Natural killer cell (primary cell): Measurements from ENCODE around the gene SHF. TPM values are rescaled to one million over a fixed set of nuclear protein-coding genes. Genes with fewer than 3 reads are reported as not detected.
"Not testable (repeated sequence)": the region's sequence is repeated elsewhere in the genome, so short reads cannot be mapped to it uniquely, and the experiment has no call there.

Experiments used
- ATAC-seq, 3 donors: fragments of 150-1000 bp in 2 of 3; fragments of 200-7000 bp in 1 of 3; cut with Tn5 transposase; 1 replicate in 1 of 3; 2 replicates in 2 of 3; pipeline ENCODE4 v1.10.0; 2021; ENCODE audit warnings: mild to moderate bottlenecking in 2 of 3, moderate library complexity in 2 of 3
- DNase-seq, 2 donors: peaks; one replicate each; pipeline versions ENCODE4 v3.0.0 to v3.0.0-alpha.2; 2013 to 2021; ENCODE audit warnings: mixed read lengths in 1 of 2
- H3K27ac ChIP-seq: one replicate; pipeline ENCODE4 v1.5.1; 2013; ENCODE audit warnings: mild to moderate bottlenecking, low read length
- H3K27me3 ChIP-seq: one replicate; pipeline ENCODE4 v1.6.1; 2013; ENCODE audit warnings: low read length; ENCODE audit not compliant: control insufficient read depth, insufficient read depth
- H3K36me3 ChIP-seq: one replicate; pipeline ENCODE4 v1.6.1; 2013; ENCODE audit warnings: low read length; ENCODE audit not compliant: control insufficient read depth, insufficient read depth
- H3K4me1 ChIP-seq: one replicate; pipeline ENCODE4 v1.6.1; 2013; ENCODE audit warnings: low read length; ENCODE audit not compliant: control insufficient read depth, insufficient read depth
- H3K4me3 ChIP-seq: one replicate; pipeline ENCODE4 v1.5.1; 2013; ENCODE audit warnings: low read length
- H3K9me3 ChIP-seq: one replicate; pipeline ENCODE4 v1.6.1; 2013; ENCODE audit warnings: low read length; ENCODE audit not compliant: control insufficient read depth, insufficient read depth
- H3K27ac Mint-ChIP-seq, 2 donors: one replicate each; pipeline ENCODE4 v1.8.0; 2022; ENCODE audit warnings: mild to moderate bottlenecking in 2 of 2, mixed read lengths in 2 of 2, moderate library complexity in 1 of 2
- H3K27me3 Mint-ChIP-seq, 2 donors: one replicate each; pipeline ENCODE4 v1.8.0; 2022; ENCODE audit warnings: low read depth in 2 of 2, mixed read lengths in 2 of 2
- H3K36me3 Mint-ChIP-seq: one replicate; pipeline ENCODE4 v1.8.0; 2022; ENCODE audit warnings: mixed read lengths
- H3K4me1 Mint-ChIP-seq, 2 donors: one replicate each; pipeline ENCODE4 v1.8.0; 2022; ENCODE audit warnings: mixed read lengths in 2 of 2
- H3K4me3 Mint-ChIP-seq: one replicate; pipeline ENCODE4 v1.8.0; 2022; ENCODE audit warnings: mild to moderate bottlenecking, moderate library complexity, mixed read lengths
- H3K9me3 Mint-ChIP-seq, 2 donors: one replicate each; pipeline ENCODE4 v1.8.0; 2022; ENCODE audit warnings: mixed read lengths in 2 of 2
- CTCF ChIP-seq: fragments of 200-600 bp; IDR thresholded peaks from one replicate; pipeline ENCODE4 v1.8.0; 2022; ENCODE audit warnings: antibody characterized with exemption
- WGBS: methylation state at CpG from one replicate; pipeline ENCODE4 v1.1.7; 2013; ENCODE audit warnings: missing lambda C conversion rate; ENCODE audit not compliant: insufficient coverage; 5-methylcytosine and 5-hydroxymethylcytosine counted together
- intact Hi-C: fragments of 100-400 bp; cut with micrococcal nuclease; formaldehyde crosslinking; loops from one replicate; pipeline ENCODE4 v1.14.2; 2022
- total RNA-seq, 4 donors: library from RNA; stranded (reverse); fragments of 120-200 nt in 1 of 4; gene quantifications; one replicate each; pipeline versions ENCODE4 v1.2.3 to v1.2.4, GENCODE V29; 2013 to 2022

Gene SHF
- 1 to 10 TPM in 2 of 3 donors, under 1 TPM in 1; 0.94 to 2.4 (median 1.7) TPM for total RNA-seq
- 2.5 TPM for total RNA-seq (2013)

DNA sequence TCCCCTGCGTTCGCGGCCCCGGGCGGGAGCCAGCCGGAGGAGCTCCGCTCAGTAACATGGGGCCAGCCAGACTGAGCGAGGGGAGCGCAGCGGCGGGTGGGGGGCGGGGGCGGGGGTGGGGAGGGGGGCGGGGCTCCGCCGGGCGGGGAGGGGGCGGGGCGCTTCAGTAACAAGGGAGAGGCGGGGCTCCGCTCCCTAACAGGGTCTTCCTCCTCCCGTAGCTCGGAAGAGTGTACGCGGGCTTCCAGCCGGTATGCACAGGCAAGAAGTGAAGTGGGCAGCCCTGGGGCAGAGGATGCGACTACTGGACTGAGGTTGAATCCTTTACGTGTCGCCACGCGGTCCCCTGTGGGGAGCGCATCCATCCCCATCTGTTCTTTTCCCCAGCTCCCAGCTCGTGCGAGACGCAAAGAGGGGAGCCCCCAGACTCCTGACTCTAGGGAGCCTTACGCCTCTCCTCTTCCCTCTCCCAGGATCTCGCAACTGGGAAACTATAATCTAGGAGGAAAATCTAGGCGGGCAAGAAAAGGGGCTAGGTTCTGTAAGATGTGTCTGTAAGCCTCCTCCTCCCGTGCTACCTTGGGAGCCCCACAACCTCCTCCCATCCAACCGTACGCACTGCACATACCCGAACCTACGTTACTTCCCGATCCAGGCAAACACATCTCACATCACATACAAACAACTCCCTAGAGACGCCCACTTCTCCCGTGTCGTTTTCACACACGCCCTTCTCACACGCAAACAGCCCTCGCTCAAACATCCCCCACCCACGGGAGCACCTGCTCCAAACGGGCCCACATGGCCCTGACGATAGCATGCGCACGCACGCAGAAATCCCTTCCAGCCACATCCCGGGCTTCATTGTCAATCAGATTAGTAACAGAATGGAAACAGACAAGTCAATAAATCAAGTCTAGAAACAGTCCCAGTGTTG is at the start of gene SHF:
Gene SHF, minus strand, starts transcription at position 73 of the 937 bp plus-strand sequence. Its CDS starts 15 bp downstream, at position 58.
- no peaks in the 10 kb centered on the region for H3K36me3 Mint-ChIP-seq
- no peak for TF ChIP-seq CTCF
- H3K9me3 ChIP-seq = no peaks in the 10 kb centered on the region
- H3K27me3 Mint-ChIP-seq = peaks cover 26 to 34% of the 10 kb centered on the region in 2 donors
- H3K4me3 ChIP-seq = peak within 1 kb of the TSS; percentile 61
- DNase-seq = peak in 1 of 2 donors; percentile 84
- 2% methylated on average over 41 of the region's 57 CpGs for WGBS
- H3K36me3 ChIP-seq = no peaks in the 10 kb centered on the region
- peak; percentile 57 to 75 (median 69) for ATAC-seq
- H3K4me1 ChIP-seq = peaks cover 15% of the 10 kb centered on the region
- H3K4me1 Mint-ChIP-seq = peaks cover 14 to 25% of the 10 kb centered on the region in 2 donors
- peak within 1 kb of the TSS; percentile 24 for H3K27ac ChIP-seq
- H3K4me3 Mint-ChIP-seq = peak within 1 kb of the TSS; percentile 95
- peak within 1 kb of the TSS; percentile 53 to 71 for H3K27ac Mint-ChIP-seq
- peaks cover 15% of the 10 kb centered on the region for H3K27me3 ChIP-seq
- no peaks in the 10 kb centered on the region for H3K9me3 Mint-ChIP-seq
- intact Hi-C loops = no loop called here

DNA sequence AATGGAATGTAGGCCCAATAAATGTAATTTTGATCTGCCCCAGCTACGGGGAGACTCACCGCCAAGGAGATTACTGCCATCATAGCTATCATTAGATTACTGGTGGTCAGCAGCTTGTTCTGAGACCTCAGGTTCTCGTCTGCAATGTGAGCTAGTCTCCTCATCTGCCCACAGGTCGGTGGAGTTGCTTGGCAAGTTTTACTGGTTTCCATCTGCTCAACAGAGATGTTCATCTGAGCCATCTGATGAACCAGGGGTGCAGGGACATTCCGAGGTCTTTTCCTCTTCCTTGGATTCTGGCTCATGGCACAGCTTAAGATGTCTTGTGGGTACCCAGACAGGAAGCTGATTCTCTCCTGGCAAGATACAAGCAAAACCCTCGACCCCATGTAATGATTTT is 49.0 kb upstream of the SHF start:
- ATAC-seq, H3K27ac ChIP-seq, DNase-seq, H3K27ac Mint-ChIP-seq, intact Hi-C loops, H3K36me3 ChIP-seq, H3K4me3 Mint-ChIP-seq, H3K4me1 Mint-ChIP-seq, H3K4me3 ChIP-seq, H3K4me1 ChIP-seq, H3K27me3 ChIP-seq: not testable (repeated sequence)
- H3K36me3 Mint-ChIP-seq = peaks cover 45% of the 10 kb centered on the region
- H3K9me3 Mint-ChIP-seq = peaks cover 3 to 27% of the 10 kb centered on the region in 2 donors
- peaks cover 32% of the 10 kb centered on the region for H3K9me3 ChIP-seq
- 68% methylated on average over 6 of the region's 6 CpGs for WGBS
- peaks cover 0 to 11% of the 10 kb centered on the region in 2 donors for H3K27me3 Mint-ChIP-seq

DNA sequence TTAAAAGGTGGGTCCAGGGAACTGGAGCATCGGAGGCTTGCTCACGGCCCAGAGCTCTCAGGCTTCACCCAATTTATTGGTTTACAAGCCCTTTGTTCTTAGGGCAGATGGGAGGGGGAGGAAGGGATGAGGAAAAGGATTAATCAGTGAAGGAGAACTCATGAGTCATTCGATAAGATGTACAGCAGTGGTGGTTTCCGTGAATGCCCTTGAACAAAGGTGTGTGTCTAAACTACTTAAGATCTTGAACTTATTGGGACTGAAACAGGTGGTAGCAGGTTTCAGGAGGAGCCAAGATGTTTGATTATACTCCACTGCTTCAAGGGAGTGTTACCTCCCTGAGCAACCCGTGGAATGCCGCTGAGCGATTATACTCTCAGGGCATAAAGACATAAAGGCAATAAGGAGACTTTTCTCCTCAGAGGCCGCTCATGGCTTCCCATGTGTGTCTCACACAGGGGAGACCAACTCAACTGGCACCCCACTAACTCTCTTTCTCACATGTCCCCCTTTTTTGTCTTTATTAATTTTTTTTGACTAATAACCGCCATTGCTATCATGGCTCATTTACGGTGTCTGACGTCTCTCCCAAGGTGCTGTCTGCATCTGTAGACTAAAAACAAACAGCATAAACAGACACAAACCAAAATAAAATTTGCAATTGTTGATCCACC is 46.9 kb upstream of the SHF start:
- intact Hi-C loops = no loop called here
- H3K4me3 ChIP-seq = no peak overlapping the region
- TF ChIP-seq CTCF = no peak
- no peak overlapping the region for H3K4me3 Mint-ChIP-seq
- no peak for ATAC-seq
- H3K27me3 ChIP-seq = no peaks in the 10 kb centered on the region
- H3K36me3 ChIP-seq = no peaks in the 10 kb centered on the region
- no peak overlapping the region for H3K27ac ChIP-seq
- no peak overlapping the region for H3K27ac Mint-ChIP-seq
- peaks cover 18% of the 10 kb centered on the region for H3K9me3 ChIP-seq
- no peak for DNase-seq
- peaks cover 9 to 10% of the 10 kb centered on the region in 2 donors for H3K27me3 Mint-ChIP-seq
- peaks cover 32% of the 10 kb centered on the region for H3K36me3 Mint-ChIP-seq
- H3K4me1 Mint-ChIP-seq = no peaks in the 10 kb centered on the region
- WGBS = 77% methylated on average over 10 of the region's 11 CpGs
- H3K9me3 Mint-ChIP-seq = peaks cover 3 to 25% of the 10 kb centered on the region in 2 donors
- no peaks in the 10 kb centered on the region for H3K4me1 ChIP-seq
